Stimulated activated CD8-positive, alpha-beta memory T cell treated with anti-CD3 and anti-CD28 coated beads, Interleukin-7, amount 100 ng/mL, for 1 hour (primary cell): Measurements from ENCODE around the gene TTYH3.

ENCODE experiments used
- DNase-seq, 2 donors: peaks; one replicate each; pipeline ENCODE4 v3.0.0-alpha.2; 2020; ENCODE audit warnings: low read depth in 2 of 2

Gene TTYH3

GRCh38 chr7:2616387-2617324 lies 15.1 kb upstream of the TTYH3 start:
- no peak for DNase-seq

- DNase-seq: no peak
These were observed 14.4 kb upstream of the TTYH3 start for GRCh38 chr7:2617325-2617905.

- DNase-seq: no peak
These were observed 12.7 kb upstream of the TTYH3 start for GRCh38 chr7:2619116-2619515.

- DNase-seq: no peak
These were observed 10.5 kb upstream of the TTYH3 start for GRCh38 chr7:2621061-2621828.

- no peak for DNase-seq
These were observed 9.7 kb upstream of the TTYH3 start for GRCh38 chr7:2621948-2622640.

GRCh38 chr7:2622869-2623697 lies 8.7 kb upstream of the TTYH3 start:
- DNase-seq: no peak

- DNase-seq: no peak
These were observed 8.1 kb upstream of the TTYH3 start for GRCh38 chr7:2623698-2624014.

- no peak for DNase-seq
These were observed 7.4 kb upstream of the TTYH3 start for GRCh38 chr7:2624293-2624886.

- DNase-seq: no peak
These were observed 5.2 kb upstream of the TTYH3 start for GRCh38 chr7:2626498-2627117.

- no peak for DNase-seq
These were observed 4.3 kb upstream of the TTYH3 start for GRCh38 chr7:2627258-2628129.

- no peak for DNase-seq
These were observed 3.7 kb upstream of the TTYH3 start for GRCh38 chr7:2628130-2628482.

- DNase-seq: no peak
These were observed 2.9 kb upstream of the TTYH3 start for GRCh38 chr7:2628891-2629290.

GRCh38 chr7:2629746-2630681 lies 1.8 kb upstream of the TTYH3 start:
- DNase-seq: no peak

GRCh38 chr7:2632733-2633537 lies 1.1 kb downstream of the TTYH3 start:
- DNase-seq: no peak

- DNase-seq: no peak
These were observed 1.9 kb downstream of the TTYH3 start for GRCh38 chr7:2633538-2634266.

- no peak for DNase-seq
These were observed 2.7 kb downstream of the TTYH3 start for GRCh38 chr7:2634267-2635145.
